OCI-LY7 (cell line): ENCODE results near the gene RHBG.

Experiments
- EZH2phosphoT487 ChIP-seq: fragments of 200-600 bp; sonication (generic); IDR thresholded peaks from 2 replicates; pipeline ENCODE4 v1.6.1; 2018; ENCODE audit warnings: low read depth, borderline replicate concordance, mild to moderate bottlenecking, mixed run types, antibody characterized with exemption, low read length, moderate library complexity, mixed read lengths
- TF ChIP-seq, protein P1 (sequence below): fragments of 200-600 bp; sonication (generic); conservative IDR thresholded peaks from 2 replicates; pipeline ENCODE4 v1.5.1; 2014; ENCODE audit warnings: mild to moderate bottlenecking, antibody characterized with exemption, low read length, moderate library complexity, mixed read lengths

DNA sequence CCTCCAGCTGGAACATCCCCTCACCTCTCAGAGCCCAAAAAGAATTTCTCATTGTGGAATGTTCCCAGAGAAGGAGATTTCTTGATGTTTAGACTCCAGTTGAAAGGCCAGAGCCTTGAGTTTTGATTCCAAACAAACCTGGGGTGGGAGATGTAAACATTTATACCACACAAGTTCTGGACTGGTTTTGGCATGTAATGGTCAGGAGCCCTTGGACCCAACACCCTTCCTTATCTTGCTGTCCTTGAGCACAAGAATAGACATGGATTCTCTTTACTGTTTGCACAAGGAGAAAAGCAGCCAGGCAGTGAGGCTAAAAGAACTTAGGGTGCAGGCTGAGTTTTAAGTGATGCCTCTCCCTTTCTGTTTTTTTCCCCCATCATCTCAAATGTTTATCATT, 4.5 kb downstream of the RHBG start:
- TF ChIP-seq, protein P1, sequence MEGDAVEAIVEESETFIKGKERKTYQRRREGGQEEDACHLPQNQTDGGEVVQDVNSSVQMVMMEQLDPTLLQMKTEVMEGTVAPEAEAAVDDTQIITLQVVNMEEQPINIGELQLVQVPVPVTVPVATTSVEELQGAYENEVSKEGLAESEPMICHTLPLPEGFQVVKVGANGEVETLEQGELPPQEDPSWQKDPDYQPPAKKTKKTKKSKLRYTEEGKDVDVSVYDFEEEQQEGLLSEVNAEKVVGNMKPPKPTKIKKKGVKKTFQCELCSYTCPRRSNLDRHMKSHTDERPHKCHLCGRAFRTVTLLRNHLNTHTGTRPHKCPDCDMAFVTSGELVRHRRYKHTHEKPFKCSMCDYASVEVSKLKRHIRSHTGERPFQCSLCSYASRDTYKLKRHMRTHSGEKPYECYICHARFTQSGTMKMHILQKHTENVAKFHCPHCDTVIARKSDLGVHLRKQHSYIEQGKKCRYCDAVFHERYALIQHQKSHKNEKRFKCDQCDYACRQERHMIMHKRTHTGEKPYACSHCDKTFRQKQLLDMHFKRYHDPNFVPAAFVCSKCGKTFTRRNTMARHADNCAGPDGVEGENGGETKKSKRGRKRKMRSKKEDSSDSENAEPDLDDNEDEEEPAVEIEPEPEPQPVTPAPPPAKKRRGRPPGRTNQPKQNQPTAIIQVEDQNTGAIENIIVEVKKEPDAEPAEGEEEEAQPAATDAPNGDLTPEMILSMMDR = no peak
- TF ChIP-seq EZH2phosphoT487 = no peak
